GM12892 (cell line): ENCODE measurements around the gene KRTAP3-2.

Experiments
- POLR2A ChIP-seq: IDR thresholded peaks from 2 replicates; pipeline ENCODE4 v1.6.1; 2011; ENCODE audit warnings: low read depth, low read length, control low read depth
- POLR2AphosphoS5 ChIP-seq: IDR thresholded peaks from 2 replicates; pipeline ENCODE4 v1.6.1; 2011; ENCODE audit warnings: low read depth, low read length, control low read depth

DNA sequence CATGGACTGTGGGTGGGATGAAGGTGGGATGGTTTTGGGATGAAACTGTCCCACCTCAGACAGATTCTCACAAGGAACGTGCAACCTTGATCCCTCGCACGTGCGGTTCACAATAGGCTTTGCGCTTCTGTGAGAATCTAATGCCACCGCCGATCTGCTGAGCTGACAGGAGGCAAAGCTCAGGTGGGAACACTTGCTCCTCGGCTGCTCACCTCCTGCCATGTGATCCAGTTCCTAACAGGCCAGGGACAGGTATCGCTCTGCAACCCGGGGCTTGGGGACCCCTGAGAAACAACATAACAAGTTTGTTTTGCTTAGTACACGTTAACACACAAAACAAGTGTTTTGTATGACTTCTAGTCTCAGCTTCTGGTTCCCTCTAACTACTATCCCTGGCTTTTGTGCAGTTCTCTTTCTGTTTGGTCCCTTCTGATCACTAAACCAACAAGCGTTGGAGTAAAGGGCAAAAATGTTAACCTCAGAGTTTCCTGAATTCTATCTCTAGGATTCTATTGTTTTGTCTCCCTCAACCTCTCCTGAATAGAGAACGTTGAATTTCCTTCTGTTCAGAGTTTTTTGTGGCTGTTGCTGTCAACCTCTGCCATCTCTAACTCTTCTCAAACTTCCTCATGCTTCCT is 17.0 kb upstream of the KRTAP3-2 start:
- TF ChIP-seq POLR2A (no peak), POLR2AphosphoS5 (no peak)
